KOPT-K1 (cell line): ENCODE measurements around the gene AKR1C3.
"Not testable (repeated sequence)": the region's sequence is repeated elsewhere in the genome, so short reads cannot be mapped to it uniquely, and the experiment has no call there.

Source experiments
- H3K27ac ChIP-seq: fragments of 200-600 bp; sonication (generic); 2 replicates; pipeline ENCODE4 v1.5.1; 2016; ENCODE audit warnings: antibody characterized with exemption, mild to moderate bottlenecking, low read depth, low read length; ENCODE audit not compliant: poor library complexity, severe bottlenecking
- H3K36me3 ChIP-seq: fragments of 200-600 bp; sonication (generic); 2 replicates; pipeline ENCODE4 v1.5.1; 2017; ENCODE audit warnings: antibody characterized with exemption, mild to moderate bottlenecking, low read length, moderate library complexity; ENCODE audit not compliant: insufficient read depth
- H3K9me3 ChIP-seq: fragments of 200-600 bp; sonication (generic); 2 replicates; pipeline ENCODE4 v1.5.1; 2017; ENCODE audit warnings: antibody characterized with exemption, low read length, mild to moderate bottlenecking; ENCODE audit not compliant: insufficient read depth, poor library complexity, severe bottlenecking

The AKR1C3 gene

DNA sequence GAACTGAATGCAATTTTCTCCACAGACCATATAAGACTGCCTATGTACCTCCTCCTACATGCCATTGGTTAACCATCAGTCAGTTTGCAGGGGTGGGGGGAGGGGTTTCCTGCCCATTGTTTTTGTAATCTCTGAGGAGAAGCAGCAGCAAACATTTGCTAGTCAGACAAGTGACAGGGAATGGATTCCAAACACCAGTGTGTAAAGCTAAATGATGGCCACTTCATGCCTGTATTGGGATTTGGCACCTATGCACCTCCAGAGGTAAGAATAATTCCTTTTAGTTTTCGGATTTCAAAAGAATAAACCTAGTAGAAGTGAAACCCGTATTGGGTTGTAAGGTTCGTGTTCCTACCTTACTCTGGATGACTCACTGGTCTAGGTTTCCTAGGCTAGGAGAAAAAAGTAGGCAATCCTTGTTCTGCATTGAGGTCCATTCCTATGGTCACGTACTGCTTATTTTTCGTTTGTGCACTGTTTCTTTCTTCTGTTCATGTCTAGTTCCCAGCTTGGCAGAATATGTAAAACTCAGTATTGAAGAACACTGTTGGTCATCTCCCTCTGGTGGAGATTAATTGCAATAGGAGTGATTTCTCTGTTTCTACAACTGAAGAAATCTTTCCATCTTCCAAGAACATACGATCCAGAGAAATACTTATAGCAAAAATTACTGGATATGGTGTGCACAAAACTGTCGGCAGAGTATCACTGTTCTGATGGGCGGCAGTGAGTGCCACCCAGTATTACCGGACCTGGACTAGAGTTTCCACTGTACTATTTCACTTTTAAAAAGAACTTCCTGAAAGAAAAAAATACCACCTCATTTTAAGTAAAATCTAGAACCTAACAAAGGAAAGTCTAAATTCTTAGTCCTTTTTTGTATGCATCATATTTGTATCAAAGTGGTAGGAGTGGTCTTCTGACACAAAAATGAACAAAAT lies at the start of gene AKR1C3:
Gene AKR1C3, plus strand, starts transcription at position 150 of the 941 bp plus-strand sequence. Its CDS starts 31 bp downstream, at position 181.
- no peaks in the 10 kb centered on the region for H3K9me3 ChIP-seq
- H3K27ac ChIP-seq, result no peak within 1 kb of the TSS
- no peaks in the 10 kb centered on the region for H3K36me3 ChIP-seq

DNA sequence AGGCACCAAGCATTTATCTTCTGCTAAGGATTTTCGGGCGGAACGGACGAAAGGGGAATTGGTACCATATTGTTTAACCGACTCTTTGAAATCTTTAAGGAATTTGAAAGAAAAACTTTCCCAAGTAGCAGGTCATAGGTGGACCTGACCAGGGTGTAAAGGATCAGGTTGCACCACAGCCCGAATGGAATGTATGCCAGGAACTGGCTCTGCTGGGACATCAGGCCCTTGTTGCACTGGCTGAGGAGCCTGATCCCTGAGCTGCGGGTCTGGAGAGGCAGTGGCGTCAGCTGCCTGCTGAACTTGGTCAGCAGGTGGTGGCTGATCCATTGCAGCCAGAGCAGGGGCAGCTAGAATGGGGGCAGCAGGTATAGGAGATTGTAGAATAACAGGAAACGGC lies 49.1 kb upstream of the AKR1C3 start:
- Histone ChIP-seq H3K9me3 (no peaks in the 10 kb centered on the region), H3K27ac (no peak overlapping the region), H3K36me3 (no peaks in the 10 kb centered on the region)

DNA sequence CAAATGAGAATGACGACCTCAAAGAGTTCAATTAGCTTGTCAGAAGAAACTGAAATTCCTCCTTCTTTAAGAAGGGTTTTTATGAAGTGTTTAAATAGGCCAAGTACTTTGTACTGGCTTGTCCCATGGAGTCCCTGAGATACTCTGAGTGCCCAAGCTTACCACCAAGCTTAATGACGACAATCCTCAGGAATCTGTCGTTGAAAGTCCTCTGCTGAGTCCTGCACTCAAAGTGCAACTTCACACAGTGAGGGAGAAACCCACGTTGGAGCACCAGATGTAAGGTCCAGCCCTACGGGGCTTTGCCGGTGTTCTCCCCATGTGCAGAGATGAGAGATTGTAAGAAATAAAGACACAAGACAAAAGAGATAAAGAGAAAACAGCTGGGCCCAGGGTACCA lies 47.8 kb upstream of the AKR1C3 start:
- Histone ChIP-seq H3K27ac (no peak overlapping the region), H3K36me3 (no peaks in the 10 kb centered on the region), H3K9me3 (no peaks in the 10 kb centered on the region)

DNA sequence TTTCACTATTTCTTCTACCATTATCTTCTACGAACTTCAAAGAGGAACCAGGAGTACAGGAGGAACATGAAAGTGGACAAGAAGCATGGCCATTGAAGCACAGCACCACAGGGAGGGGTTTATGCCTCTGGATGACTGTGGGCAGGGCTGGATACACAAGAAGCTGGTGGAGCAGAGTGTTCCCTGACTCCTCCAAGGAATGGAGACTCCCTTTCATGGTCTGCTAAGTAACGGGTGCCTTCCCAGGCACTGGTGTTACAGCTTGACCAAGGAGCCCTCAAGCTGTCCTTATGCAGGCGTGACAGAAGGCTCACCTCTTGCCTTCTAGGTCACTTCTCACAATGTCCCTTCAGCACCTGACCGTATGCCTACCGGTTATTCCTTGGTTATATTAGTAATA lies 47.2 kb upstream of the AKR1C3 start:
- not testable (repeated sequence) for H3K9me3 ChIP-seq, H3K36me3 ChIP-seq, H3K27ac ChIP-seq

DNA sequence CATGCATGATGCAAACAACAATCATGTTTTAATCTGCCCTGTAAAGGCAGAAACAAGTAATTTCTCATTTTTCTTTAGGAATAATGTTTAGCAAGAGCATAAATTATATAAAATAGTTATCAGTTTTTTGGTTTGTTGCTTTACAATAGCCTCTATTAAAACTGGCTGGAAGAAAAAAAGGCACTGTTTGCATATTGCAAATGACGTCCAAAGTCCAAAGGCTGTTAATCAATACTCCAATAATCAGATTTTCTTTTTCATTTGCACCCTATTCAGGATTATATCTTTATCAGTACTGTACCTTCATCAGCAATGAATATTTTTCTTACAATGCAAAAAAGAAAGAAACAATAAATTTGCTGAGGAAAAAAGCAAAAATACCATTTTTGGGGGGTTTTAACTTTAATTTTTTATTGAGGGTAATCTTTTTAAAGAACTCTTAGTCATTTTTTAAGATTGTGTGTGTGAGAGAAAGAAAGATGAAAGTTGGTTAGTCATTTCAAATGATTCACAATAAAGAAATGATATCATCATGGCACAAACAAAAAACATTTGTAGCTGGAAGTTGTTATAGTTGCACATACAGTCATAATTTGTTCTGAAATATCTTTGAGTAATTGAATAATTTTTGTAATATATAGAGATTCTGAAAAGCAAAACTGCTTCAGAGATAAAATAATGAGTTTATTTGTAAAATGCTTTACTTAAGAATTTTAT lies 46.1 kb upstream of the AKR1C3 start:
- no peaks in the 10 kb centered on the region for H3K9me3 ChIP-seq
- no peaks in the 10 kb centered on the region for H3K36me3 ChIP-seq
- no peak overlapping the region for H3K27ac ChIP-seq

DNA sequence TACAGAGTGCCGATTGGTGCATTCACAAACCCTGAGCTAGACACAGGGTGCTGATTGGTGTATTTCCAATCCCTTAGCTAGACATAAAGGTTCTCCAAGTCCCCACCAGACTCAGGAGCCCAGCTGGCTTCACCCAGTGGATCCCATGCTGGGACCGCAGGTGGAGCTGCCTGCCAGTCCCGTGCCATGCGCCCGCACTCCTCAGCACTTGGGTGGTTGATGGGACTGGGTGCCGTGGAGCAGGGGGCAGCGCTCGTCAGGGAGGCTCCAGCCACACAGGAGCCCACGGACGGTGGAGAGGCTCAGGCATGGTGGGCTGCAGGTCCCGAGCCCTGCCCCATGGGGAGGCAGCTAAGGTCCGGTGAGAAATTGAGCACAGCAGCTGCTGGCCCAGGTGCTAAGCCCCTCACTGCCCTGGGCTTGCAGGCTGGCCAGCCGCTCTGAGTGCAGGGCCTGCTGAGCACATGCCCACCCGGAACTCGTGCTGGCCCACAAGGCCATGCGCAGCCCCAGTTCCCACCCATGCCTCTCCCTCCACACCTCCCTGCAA lies 41.2 kb upstream of the AKR1C3 start:
- not testable (repeated sequence) for H3K36me3 ChIP-seq, H3K27ac ChIP-seq, H3K9me3 ChIP-seq

DNA sequence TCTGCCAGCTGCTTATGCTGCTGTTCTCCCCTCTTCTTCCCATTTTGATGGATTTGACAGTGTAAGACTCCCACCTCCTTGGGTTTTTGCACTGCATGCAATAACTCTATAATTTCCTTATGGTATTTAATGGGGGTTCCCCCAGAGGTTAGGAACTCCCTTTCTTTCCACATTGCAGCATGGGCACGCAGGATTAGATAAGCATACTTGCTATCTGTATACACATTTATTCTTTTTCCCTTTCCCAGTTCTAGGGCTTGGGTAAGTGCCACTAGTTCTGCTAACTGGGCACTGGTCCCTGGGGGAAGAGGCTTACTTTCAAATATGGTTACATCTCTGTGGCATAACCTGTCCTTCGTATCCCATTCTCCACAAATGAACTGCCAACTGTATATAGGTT lies 39.4 kb upstream of the AKR1C3 start:
- H3K36me3 ChIP-seq, H3K27ac ChIP-seq, H3K9me3 ChIP-seq: not testable (repeated sequence)

DNA sequence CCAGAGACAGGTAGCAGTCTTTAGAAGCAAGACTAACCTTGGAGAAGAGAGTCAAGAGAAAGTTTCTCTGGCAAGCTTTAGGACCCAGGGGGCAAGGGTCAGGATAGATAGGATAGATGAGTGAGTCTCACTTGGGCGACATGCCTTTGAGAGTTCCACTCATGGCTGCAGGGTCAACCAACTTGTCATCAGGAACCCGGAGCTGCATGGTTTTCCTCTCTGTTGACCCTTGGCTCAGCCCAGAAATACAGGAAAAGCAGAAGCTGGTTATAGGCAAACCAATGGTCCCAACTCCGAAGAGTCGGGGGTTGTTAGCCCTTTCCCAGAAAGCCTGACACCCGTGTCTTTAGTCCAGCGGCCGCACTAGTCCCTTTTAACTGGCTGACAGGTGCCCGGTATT lies 34.9 kb upstream of the AKR1C3 start:
- not testable (repeated sequence) for H3K9me3 ChIP-seq, H3K36me3 ChIP-seq, H3K27ac ChIP-seq

DNA sequence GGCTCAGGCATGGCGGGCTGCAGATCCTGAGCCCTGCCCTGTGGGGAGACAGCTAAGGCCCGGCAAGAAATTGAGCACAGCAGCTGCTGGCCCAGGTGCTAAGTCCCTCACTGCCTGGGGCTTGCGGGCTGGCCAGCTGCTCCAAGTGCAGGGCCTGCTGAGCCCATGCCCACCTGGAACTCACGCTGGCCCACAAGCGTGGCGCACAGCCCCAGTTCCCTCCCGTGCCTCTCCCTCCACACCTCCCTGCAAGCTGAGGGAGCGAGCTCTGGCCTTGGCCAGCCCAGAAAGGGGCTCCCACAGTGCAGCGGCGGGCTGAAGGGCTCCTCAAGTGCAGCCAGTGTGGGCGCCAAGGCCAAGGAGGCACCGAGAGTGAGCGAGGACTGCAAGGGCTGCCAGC lies 33.4 kb upstream of the AKR1C3 start:
- not testable (repeated sequence) for H3K36me3 ChIP-seq, H3K9me3 ChIP-seq, H3K27ac ChIP-seq

DNA sequence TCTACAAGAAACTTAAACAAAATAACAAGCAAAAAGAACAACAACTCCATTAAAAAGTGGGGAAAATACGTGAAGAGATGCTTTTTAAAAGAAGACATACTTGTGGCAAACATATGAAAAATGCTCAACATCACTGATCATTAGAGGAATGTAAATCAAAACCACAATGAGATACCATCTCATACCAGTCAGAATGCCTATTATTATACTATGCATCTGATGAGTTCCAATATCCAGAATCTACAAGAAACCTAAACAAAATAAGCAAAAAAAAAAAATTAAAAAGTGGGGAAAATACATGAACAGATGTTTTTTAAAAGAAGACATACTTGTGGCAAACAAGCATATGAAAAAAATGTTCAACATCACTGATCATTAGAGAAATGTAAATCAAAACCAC lies 29.6 kb upstream of the AKR1C3 start:
- no peak overlapping the region for H3K27ac ChIP-seq
- H3K36me3 ChIP-seq, result no peaks in the 10 kb centered on the region
- peaks cover 12% of the 10 kb centered on the region for H3K9me3 ChIP-seq

DNA sequence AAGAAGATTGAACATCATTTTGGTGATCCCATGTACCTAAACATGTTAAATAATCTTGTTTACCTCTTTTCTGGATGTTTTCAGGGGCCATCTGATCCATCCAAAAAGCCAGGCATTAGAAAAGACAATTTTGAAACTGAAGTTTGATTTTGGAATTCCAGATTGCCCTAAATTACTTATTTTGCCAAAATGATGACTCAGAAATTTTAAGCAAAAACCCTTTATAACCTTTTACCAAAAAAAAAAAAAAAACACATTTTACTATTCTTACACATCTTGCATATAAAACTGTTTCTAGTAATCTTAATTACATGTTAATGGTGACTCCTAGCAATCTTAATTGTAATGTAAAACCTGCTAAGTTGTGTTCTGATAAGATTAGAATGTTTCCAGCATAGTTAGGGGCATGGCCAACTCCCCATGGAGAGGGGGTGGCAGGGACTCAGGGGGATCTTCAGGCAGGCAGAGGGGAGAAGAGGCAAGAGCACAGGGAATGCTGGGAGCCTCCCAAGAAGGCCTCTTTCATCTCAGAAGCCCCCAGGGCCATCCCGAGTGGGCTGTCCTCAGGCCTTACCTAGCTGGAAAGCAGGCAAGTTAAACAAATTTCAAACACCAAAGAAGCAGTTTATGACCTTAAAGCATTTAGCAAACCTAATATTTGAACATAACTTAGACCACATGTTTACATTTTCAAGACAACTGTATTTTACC lies 25.8 kb upstream of the AKR1C3 start:
- Histone ChIP-seq H3K27ac (no peak overlapping the region), H3K9me3 (peaks cover 18% of the 10 kb centered on the region), H3K36me3 (no peaks in the 10 kb centered on the region)

DNA sequence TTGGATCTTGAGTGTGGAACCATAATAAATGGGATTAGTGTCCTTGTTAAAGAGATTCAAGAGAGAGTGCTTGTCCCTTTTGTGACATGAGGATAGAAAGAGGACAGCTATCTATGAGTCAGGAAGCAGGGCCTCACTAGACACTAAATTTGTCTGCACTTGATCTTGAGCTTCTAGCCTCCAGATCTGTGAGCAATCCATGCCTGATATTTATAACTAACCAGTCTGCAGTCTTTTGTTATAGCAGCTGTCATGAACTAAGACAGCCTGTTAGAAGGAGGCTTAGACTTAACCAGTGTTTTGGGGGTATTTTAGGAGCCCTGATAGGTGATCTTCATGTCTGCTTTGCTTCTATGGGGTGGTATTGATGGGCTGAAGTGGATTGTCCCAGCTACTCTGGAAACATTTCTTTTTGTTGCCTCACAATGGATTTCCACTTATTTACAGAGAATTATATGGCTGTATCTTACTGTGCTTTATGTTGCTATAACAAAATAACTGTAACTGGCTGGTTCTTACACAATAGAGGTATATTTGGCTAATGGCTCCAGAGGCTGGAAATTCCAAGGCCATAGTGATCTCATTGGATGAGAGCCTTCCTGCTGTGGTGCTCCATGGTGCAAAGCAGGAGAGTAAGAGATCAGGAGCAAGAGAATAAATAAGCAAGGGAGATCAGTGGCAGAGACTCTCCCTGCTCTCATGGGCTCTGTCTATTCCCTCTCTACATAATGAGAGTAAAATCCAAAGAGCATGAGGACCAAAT lies 23.4 kb upstream of the AKR1C3 start:
- peaks cover 18% of the 10 kb centered on the region for H3K9me3 ChIP-seq
- H3K27ac ChIP-seq, result no peak overlapping the region
- H3K36me3 ChIP-seq, result no peaks in the 10 kb centered on the region

DNA sequence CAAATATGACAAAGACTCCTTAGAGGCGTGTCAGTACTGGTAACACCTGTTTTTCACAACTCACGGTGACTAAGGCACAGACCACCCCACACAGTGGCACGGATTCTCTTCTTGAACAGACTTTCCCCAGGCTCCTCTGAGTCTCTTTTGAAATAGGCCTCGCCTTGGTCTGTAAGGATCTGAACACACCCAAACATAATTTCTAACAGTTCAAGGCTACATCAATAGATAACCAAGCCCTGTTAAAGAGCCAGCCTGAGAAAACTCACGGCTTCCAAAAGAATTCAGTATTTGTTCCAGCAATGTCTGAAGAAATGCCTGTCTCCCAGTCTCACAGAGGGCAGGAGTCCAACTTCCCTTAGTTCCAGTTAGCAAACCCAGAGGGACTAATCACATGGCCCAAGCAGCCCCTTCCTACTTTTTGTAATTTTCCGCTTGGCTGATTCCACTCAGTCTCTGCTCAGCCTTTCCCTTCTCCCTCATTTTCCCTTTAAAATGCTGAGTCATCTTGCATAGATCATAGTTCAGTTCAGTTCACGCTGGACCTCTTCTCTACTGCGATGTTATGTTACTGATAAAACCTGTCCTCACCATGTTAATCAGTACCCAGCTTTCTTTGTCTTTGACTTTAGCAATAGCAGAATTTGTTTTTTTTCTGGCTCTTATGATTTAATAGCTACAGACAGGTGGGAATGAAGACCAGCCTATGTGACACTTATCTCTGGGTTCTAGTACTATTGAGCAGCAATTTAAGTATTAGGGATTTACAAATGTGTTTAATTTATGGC lies 22.6 kb upstream of the AKR1C3 start:
- H3K27ac ChIP-seq, result no peak overlapping the region
- peaks cover 18% of the 10 kb centered on the region for H3K9me3 ChIP-seq
- H3K36me3 ChIP-seq, result no peaks in the 10 kb centered on the region

DNA sequence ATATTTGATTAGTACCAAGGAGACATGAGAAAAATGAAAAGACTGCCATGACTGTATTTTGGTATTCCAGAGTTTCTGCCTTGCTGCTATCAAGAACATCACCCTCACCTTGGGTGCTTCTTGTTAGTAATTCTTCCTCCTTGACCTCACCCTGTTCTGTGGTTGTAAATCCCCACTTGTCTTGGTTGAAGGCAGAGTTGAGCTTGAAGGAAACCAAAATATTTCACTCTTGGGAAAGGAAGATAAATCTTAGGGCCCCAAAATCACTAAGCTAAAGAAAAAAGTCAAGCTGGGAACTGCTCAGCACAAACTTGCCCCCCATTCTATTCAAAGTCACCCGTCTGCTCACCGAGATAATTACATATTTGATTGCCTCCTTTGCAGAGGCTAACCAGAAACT lies 20.6 kb upstream of the AKR1C3 start:
- Histone ChIP-seq H3K27ac (no peak overlapping the region), H3K36me3 (no peaks in the 10 kb centered on the region), H3K9me3 (peaks cover 15% of the 10 kb centered on the region)
